ENCODE measurements around the gene CYCS.

DNA sequence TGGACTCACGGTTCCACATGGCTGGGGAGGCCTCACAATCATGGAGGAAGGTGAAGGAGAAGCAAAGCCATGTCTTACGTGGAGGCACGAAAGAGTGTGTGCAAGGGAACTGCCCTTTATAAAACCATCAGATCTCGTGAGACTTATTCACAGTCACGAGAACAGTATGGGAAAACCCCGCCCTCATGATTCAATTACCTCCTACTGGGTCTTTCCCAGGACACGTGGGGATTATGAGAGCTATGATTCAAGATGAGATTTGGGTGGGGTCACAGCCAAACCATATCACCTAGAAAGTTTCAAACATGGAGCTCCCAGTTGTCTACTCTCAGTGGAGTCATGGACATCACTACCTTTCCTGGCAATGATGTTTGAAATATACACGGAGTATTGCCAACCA is 49.6 kb downstream of the CYCS start:
- TF ChIP-seq, protein P1, sequence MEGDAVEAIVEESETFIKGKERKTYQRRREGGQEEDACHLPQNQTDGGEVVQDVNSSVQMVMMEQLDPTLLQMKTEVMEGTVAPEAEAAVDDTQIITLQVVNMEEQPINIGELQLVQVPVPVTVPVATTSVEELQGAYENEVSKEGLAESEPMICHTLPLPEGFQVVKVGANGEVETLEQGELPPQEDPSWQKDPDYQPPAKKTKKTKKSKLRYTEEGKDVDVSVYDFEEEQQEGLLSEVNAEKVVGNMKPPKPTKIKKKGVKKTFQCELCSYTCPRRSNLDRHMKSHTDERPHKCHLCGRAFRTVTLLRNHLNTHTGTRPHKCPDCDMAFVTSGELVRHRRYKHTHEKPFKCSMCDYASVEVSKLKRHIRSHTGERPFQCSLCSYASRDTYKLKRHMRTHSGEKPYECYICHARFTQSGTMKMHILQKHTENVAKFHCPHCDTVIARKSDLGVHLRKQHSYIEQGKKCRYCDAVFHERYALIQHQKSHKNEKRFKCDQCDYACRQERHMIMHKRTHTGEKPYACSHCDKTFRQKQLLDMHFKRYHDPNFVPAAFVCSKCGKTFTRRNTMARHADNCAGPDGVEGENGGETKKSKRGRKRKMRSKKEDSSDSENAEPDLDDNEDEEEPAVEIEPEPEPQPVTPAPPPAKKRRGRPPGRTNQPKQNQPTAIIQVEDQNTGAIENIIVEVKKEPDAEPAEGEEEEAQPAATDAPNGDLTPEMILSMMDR (conservative IDR thresholded peaks at IDR 0.05; ENCODE audit: low read length) = no peak
- TF ChIP-seq EZH2phosphoT487 (IDR thresholded peaks at IDR 0.05; ENCODE audit: borderline replicate concordance, low read depth, low read length) = no peak
